Spleen (tissue), 7 donors: ENCODE results near the gene PLAC1.

ENCODE experiments used
- POLR2A ChIP-seq, 3 donors: fragments of 450-650 bp; IDR thresholded peaks; one replicate each; pipeline ENCODE4 v1.5.1; 2017; ENCODE audit warnings: antibody characterized with exemption in 3 of 3, mild to moderate bottlenecking in 1 of 3
- TF ChIP-seq, protein P1 (sequence below), 11 experiments: fragments of 200-600 bp in 7 of 11; fragments of 450-650 bp in 4 of 11; sonication (generic) in 4 of 11; IDR thresholded peaks in 8 of 11; conservative IDR thresholded peaks in 3 of 11; 1 replicate in 7 of 11; 2 replicates in 4 of 11; pipeline versions ENCODE4 v1.4.0 to v1.8.0; 2016 to 2021; ENCODE audit warnings: antibody characterized with exemption in 11 of 11, inconsistent platforms in 4 of 11, mild to moderate bottlenecking in 1 of 11
- donor health status: DM: no; HTN: no; CAD: no; lungs with moderate emphysema.
- donor health status: DM: no; HTN: no; CAD: no.
- donor health status: DM: no; HTN: no; CAD: no.

- TF ChIP-seq, protein P1, sequence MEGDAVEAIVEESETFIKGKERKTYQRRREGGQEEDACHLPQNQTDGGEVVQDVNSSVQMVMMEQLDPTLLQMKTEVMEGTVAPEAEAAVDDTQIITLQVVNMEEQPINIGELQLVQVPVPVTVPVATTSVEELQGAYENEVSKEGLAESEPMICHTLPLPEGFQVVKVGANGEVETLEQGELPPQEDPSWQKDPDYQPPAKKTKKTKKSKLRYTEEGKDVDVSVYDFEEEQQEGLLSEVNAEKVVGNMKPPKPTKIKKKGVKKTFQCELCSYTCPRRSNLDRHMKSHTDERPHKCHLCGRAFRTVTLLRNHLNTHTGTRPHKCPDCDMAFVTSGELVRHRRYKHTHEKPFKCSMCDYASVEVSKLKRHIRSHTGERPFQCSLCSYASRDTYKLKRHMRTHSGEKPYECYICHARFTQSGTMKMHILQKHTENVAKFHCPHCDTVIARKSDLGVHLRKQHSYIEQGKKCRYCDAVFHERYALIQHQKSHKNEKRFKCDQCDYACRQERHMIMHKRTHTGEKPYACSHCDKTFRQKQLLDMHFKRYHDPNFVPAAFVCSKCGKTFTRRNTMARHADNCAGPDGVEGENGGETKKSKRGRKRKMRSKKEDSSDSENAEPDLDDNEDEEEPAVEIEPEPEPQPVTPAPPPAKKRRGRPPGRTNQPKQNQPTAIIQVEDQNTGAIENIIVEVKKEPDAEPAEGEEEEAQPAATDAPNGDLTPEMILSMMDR (IDR thresholded peaks at IDR 0.05 in 8 of 11, conservative IDR thresholded peaks at IDR 0.05 in 3 of 11) = no peak
- no peak for TF ChIP-seq POLR2A (IDR thresholded peaks at IDR 0.05)
Measured at GRCh38 chrX:134631426-134632346, 26.6 kb downstream of the PLAC1 start.
